AG09309 (cell line): ENCODE data around the gene PYHIN1.
"Not testable (repeated sequence)": the region's sequence is repeated elsewhere in the genome, so short reads cannot be mapped to it uniquely, and the experiment has no call there.

Experiments
- DNase-seq: peaks from one replicate; pipeline ENCODE4 v3.0.0-alpha.2; 2010; ENCODE audit warnings: low read depth
- H3K4me3 ChIP-seq: 2 replicates; pipeline ENCODE4 v1.5.1; 2011; ENCODE audit warnings: mild to moderate bottlenecking, low read depth, low read length, moderate library complexity; ENCODE audit not compliant: control insufficient read depth
- TF ChIP-seq, protein P1 (sequence below): IDR thresholded peaks from 2 replicates; pipeline ENCODE4 v1.5.1; 2011; ENCODE audit warnings: mild to moderate bottlenecking, low read depth, low read length, inconsistent platforms; ENCODE audit not compliant: insufficient read depth, control insufficient read depth; ENCODE audit errors: missing control alignments

The PYHIN1 gene

DNA sequence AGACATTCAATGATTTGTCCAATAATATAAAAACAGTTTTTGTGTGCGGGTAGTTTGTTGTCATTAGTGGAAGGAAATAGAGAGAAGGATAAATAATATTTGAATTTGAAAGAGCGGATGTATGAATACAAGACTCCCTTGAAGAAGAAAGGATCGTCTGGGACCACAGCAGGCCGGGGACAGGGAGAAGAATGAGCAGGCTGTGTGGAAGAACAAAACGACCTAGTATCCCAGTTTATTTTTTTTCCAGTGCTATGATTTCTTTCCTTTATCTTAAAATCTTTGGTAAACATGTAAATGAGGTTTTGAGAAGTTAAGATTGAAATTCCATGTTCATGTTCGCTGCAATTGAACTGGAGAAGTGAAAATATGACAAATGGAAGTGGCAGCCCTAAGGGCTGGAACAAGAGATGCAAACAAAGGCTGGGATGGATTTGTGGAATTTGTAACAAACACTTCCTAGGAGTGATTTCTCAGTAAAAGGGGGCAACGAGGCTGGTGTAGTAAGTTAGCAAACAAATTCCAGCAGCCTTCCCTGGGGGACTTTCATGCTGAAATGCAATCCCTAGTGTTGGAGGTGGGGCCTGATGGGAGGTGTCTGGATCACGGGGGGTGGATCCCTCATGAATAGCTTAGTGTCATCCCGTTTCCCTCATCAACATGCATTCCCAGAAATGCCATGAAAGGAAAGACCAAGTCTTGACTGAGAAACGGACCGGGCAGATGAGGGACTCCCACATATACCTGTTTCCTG is 68.1 kb downstream of the PYHIN1 start:
- TF ChIP-seq, protein P1, sequence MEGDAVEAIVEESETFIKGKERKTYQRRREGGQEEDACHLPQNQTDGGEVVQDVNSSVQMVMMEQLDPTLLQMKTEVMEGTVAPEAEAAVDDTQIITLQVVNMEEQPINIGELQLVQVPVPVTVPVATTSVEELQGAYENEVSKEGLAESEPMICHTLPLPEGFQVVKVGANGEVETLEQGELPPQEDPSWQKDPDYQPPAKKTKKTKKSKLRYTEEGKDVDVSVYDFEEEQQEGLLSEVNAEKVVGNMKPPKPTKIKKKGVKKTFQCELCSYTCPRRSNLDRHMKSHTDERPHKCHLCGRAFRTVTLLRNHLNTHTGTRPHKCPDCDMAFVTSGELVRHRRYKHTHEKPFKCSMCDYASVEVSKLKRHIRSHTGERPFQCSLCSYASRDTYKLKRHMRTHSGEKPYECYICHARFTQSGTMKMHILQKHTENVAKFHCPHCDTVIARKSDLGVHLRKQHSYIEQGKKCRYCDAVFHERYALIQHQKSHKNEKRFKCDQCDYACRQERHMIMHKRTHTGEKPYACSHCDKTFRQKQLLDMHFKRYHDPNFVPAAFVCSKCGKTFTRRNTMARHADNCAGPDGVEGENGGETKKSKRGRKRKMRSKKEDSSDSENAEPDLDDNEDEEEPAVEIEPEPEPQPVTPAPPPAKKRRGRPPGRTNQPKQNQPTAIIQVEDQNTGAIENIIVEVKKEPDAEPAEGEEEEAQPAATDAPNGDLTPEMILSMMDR: no peak
- peak; percentile 86 for DNase-seq
- H3K4me3 ChIP-seq: peak overlapping the region; percentile 51

GRCh38 chr1:159000070-159000409 is 68.7 kb downstream of the PYHIN1 start:
- TF ChIP-seq, protein P1: no peak
- H3K4me3 ChIP-seq: peak overlapping the region; percentile 51
- no peak for DNase-seq

DNA sequence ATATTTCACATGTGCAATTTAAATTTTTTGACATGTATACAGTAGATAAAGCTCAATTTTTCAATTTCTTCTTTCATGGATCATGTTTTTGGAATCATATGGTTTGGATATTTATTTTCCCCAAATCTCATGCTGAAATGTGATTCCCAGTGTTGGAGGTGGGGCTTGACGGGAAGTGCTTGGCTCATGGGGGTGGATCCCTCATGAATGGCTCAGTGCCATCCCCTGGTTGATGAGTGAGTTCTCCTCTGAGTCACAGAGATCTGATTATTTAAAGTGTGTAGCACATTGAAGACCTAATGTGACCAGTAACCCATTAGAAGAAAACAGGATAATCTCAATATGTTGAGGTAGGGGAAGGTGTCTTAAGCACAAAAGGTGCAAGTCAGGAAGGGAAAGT is 69.3 kb downstream of the PYHIN1 start:
- DNase-seq: peak; percentile 80

DNA sequence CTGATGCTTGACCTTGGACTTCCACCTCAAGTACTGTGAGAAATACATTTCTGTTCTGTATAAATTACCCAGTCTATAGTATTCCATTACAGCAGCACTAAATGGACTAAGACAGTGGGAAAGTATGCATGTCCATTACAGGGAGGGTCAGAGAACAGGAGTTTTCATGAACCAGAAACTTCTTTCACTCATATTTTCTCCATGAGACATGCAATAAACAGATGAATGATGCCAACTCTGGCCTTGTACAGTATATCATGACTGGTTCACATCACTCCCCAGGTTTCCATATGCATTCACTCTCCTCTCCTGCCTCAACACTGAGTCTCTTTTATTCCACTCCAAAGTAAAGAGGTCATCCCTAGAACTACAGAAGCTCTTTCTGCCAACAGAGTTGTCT is 73.8 kb downstream of the PYHIN1 start:
- H3K4me3 ChIP-seq: no peak overlapping the region
- DNase-seq: no peak
- TF ChIP-seq, protein P1: no peak

More for the DNA sequence above, 69.3 kb downstream of the PYHIN1 start:
- TF ChIP-seq, protein P1: no peak
- H3K4me3 ChIP-seq: peak overlapping the region; percentile 51

- TF ChIP-seq, protein P1: no peak
- no peak overlapping the region for H3K4me3 ChIP-seq
- no peak for DNase-seq
Observed at GRCh38 chr1:159005676-159006075, 74.3 kb downstream of the PYHIN1 start.

GRCh38 chr1:159006210-159006807 is 75.0 kb downstream of the PYHIN1 start:
- DNase-seq, H3K4me3 ChIP-seq: not testable (repeated sequence)

GRCh38 chr1:159007726-159008125 is 76.4 kb downstream of the PYHIN1 start:
- DNase-seq: no peak
- H3K4me3 ChIP-seq: no peak overlapping the region
- TF ChIP-seq, protein P1: no peak
